GM18870 (cell line): ENCODE measurements around the gene ZNF214.
"Not testable (repeated sequence)": the region's sequence is repeated elsewhere in the genome, so short reads cannot be mapped to it uniquely, and the experiment has no call there.

Source experiments
- ATAC-seq: cut with Tn5 transposase; IDR thresholded peaks from one replicate; pipeline ENCODE4 v1.9.1; 2021; ENCODE audit warnings: moderate library complexity; ENCODE audit not compliant: unreplicated experiment

ZNF214 gene

GRCh38 chr11:6991227-6991626, 28.9 kb downstream of the ZNF214 start:
- ATAC-seq, result no peak

GRCh38 chr11:6988506-6988905, 31.6 kb downstream of the ZNF214 start:
- ATAC-seq, result no peak

GRCh38 chr11:6986487-6986886, 33.7 kb downstream of the ZNF214 start:
- no peak for ATAC-seq

GRCh38 chr11:6979365-6979764, 40.8 kb downstream of the ZNF214 start:
- ATAC-seq, result no peak

- not testable (repeated sequence) for ATAC-seq
Measured at GRCh38 chr11:6969854-6970253, 50.3 kb downstream of the ZNF214 start.

GRCh38 chr11:6968816-6969215, 51.3 kb downstream of the ZNF214 start:
- no peak for ATAC-seq

GRCh38 chr11:6962673-6963072, 57.5 kb downstream of the ZNF214 start:
- no peak for ATAC-seq

GRCh38 chr11:6962141-6962540, 58.0 kb downstream of the ZNF214 start:
- no peak for ATAC-seq

- ATAC-seq, result not testable (repeated sequence)
Measured at GRCh38 chr11:6954248-6954647, 65.9 kb downstream of the ZNF214 start.
